Amniotic stem cell (primary cell): ENCODE results near the gene DTNB.

ENCODE experiments used
- DNase-seq: peaks from one replicate; lab custom pipeline; 2025; lab: John Stamatoyannopoulos, UW

The DTNB gene

GRCh38 chr2:25497229-25497917, 176.0 kb downstream of the DTNB start:
- no peak for DNase-seq

GRCh38 chr2:25494616-25495015, 178.8 kb downstream of the DTNB start:
- DNase-seq: no peak

GRCh38 chr2:25493207-25493606, 180.2 kb downstream of the DTNB start:
- no peak for DNase-seq

- DNase-seq: no peak
Measured at GRCh38 chr2:25492726-25493125, 180.7 kb downstream of the DTNB start.

- no peak for DNase-seq
Measured at GRCh38 chr2:25491966-25492532, 181.3 kb downstream of the DTNB start.

GRCh38 chr2:25491003-25491696, 182.2 kb downstream of the DTNB start:
- DNase-seq: no peak

GRCh38 chr2:25490217-25490616, 183.2 kb downstream of the DTNB start:
- no peak for DNase-seq

- no peak for DNase-seq
Measured at GRCh38 chr2:25489631-25490030, 183.7 kb downstream of the DTNB start.

GRCh38 chr2:25483607-25484266, 189.6 kb downstream of the DTNB start:
- DNase-seq: no peak

- DNase-seq: no peak
Measured at GRCh38 chr2:25482341-25482740, 191.0 kb downstream of the DTNB start.

GRCh38 chr2:25481381-25482300, 191.7 kb downstream of the DTNB start:
- no peak for DNase-seq

GRCh38 chr2:25480561-25480960, 192.8 kb downstream of the DTNB start:
- no peak for DNase-seq

- no peak for DNase-seq
Measured at GRCh38 chr2:25479761-25480160, 193.6 kb downstream of the DTNB start.

GRCh38 chr2:25478736-25479135, 194.6 kb downstream of the DTNB start:
- no peak for DNase-seq

- no peak for DNase-seq
Measured at GRCh38 chr2:25473758-25474340, 199.5 kb downstream of the DTNB start.

- no peak for DNase-seq
Measured at GRCh38 chr2:25473131-25473530, 200.2 kb downstream of the DTNB start.

- DNase-seq: no peak
Measured at GRCh38 chr2:25470806-25471205, 202.6 kb downstream of the DTNB start.

GRCh38 chr2:25467743-25468142, 205.6 kb downstream of the DTNB start:
- no peak for DNase-seq

GRCh38 chr2:25462021-25462420, 211.4 kb downstream of the DTNB start:
- DNase-seq: no peak

GRCh38 chr2:25460261-25460905, 213.0 kb downstream of the DTNB start:
- no peak for DNase-seq
